Body of pancreas (tissue), 4 donors: ENCODE data around the gene KCNJ4. TPM values are rescaled to one million over a fixed set of nuclear protein-coding genes. Genes with fewer than 3 reads are reported as not detected.

ENCODE experiments used
- ATAC-seq: fragments of 150-250 bp; one replicate; pipeline ENCODE4 v1.9.1; 2016
- DNase-seq, 4 donors: peaks; one replicate each; pipeline ENCODE4 v3.0.0-alpha.2; 2019
- H3K27ac ChIP-seq, 4 donors: fragments of 200-600 bp; sonication (generic); 1 replicate in 3 of 4; 2 replicates in 1 of 4; pipeline versions ENCODE4 v1.5.1 to v1.6.1; 2016 to 2019; ENCODE audit warnings: mild to moderate bottlenecking in 1 of 4, mixed read lengths in 1 of 4, moderate library complexity in 1 of 4
- H3K27me3 ChIP-seq, 2 donors: fragments of 200-600 bp; sonication (generic); one replicate each; pipeline ENCODE4 v1.6.0; 2016; ENCODE audit warnings: mild to moderate bottlenecking in 1 of 2
- H3K36me3 ChIP-seq, 2 donors: fragments of 200-600 bp; sonication (generic); replicated peaks in 1 of 2; 2 replicates each; pipeline ENCODE4 v1.5.1; 2016; ENCODE audit warnings: low read depth in 2 of 2; ENCODE audit not compliant: insufficient read depth in 1 of 2
- H3K4me1 ChIP-seq: fragments of 200-600 bp; sonication (generic); one replicate; pipeline ENCODE4 v1.6.0; 2016
- H3K4me3 ChIP-seq, 2 donors: fragments of 200-600 bp; sonication (generic); 1 replicate in 1 of 2; 2 replicates in 1 of 2; pipeline ENCODE4 v1.5.1; 2016 to 2019
- H3K9me3 ChIP-seq, 3 donors: fragments of 200-600 bp; sonication (generic); 1 replicate in 2 of 3; 2 replicates in 1 of 3; pipeline ENCODE4 v1.5.1; 2016
- POLR2A ChIP-seq, 3 donors: fragments of 450-650 bp; IDR thresholded peaks; one replicate each; pipeline ENCODE4 v1.6.1; 2016; ENCODE audit warnings: antibody characterized with exemption in 3 of 3, mild to moderate bottlenecking in 2 of 3
- WGBS, 2 donors: methylation state at CpG; one replicate each; pipeline ENCODE4 v1.1.5; 2017; 5-methylcytosine and 5-hydroxymethylcytosine counted together
- intact Hi-C: fragments of 100-400 bp; cut with DNase I; formaldehyde crosslinking; loops from one replicate; pipeline ENCODE4 v1.15.1; 2023
- total RNA-seq, 2 donors: library from RNA; depleted of rRNA; stranded (reverse); fragments of >200 nt; gene quantifications; one replicate each; pipeline ENCODE4 v1.1.0, GENCODE V29; 2016
- TF ChIP-seq, protein P1 (sequence below), 7 experiments: fragments of 450-650 bp in 4 of 7; fragments of 200-600 bp in 3 of 7; sonication (generic) in 3 of 7; IDR thresholded peaks; one replicate each; pipeline ENCODE4 v1.5.1; 2016 to 2019; ENCODE audit warnings: antibody characterized with exemption in 7 of 7

KCNJ4 gene
- total RNA-seq, 2 donors from 2014 or later, result not detected

GRCh38 chr22:38444783-38445182 lies 10.2 kb downstream of the KCNJ4 start:
- no peak overlapping the region for H3K27ac ChIP-seq
- intact Hi-C loops, result no loop called here
- no peaks in the 10 kb centered on the region for H3K4me1 ChIP-seq
- WGBS, 2 donors, result 86 to 90% methylated on average over 9 to 10 of the region's 10 CpGs
- no peak for DNase-seq
- TF ChIP-seq, protein P1, sequence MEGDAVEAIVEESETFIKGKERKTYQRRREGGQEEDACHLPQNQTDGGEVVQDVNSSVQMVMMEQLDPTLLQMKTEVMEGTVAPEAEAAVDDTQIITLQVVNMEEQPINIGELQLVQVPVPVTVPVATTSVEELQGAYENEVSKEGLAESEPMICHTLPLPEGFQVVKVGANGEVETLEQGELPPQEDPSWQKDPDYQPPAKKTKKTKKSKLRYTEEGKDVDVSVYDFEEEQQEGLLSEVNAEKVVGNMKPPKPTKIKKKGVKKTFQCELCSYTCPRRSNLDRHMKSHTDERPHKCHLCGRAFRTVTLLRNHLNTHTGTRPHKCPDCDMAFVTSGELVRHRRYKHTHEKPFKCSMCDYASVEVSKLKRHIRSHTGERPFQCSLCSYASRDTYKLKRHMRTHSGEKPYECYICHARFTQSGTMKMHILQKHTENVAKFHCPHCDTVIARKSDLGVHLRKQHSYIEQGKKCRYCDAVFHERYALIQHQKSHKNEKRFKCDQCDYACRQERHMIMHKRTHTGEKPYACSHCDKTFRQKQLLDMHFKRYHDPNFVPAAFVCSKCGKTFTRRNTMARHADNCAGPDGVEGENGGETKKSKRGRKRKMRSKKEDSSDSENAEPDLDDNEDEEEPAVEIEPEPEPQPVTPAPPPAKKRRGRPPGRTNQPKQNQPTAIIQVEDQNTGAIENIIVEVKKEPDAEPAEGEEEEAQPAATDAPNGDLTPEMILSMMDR (IDR thresholded peaks at IDR 0.05), result no peak
- TF ChIP-seq POLR2A (IDR thresholded peaks at IDR 0.05), result no peak
- H3K9me3 ChIP-seq, result no peaks in the 10 kb centered on the region
- ATAC-seq, result no peak
- H3K27me3 ChIP-seq, result no peaks in the 10 kb centered on the region
- H3K36me3 ChIP-seq, result no peaks in the 10 kb centered on the region
- no peak overlapping the region for H3K4me3 ChIP-seq

GRCh38 chr22:38443628-38444521 lies 11.1 kb downstream of the KCNJ4 start:
- Histone ChIP-seq H3K9me3 (no peaks in the 10 kb centered on the region), H3K27me3 (no peaks in the 10 kb centered on the region), H3K36me3 (no peaks in the 10 kb centered on the region), H3K4me1 (no peaks in the 10 kb centered on the region), H3K27ac (no peak overlapping the region), H3K4me3 (no peak overlapping the region)
- intact Hi-C loops, result no loop called here
- ATAC-seq, result no peak
- WGBS, 2 donors, result 45 to 58% methylated on average over 17 to 21 of the region's 21 CpGs
- TF ChIP-seq POLR2A (IDR thresholded peaks at IDR 0.05), result no peak
- TF ChIP-seq, protein P1 (IDR thresholded peaks at IDR 0.05), result no peak
- DNase-seq, result no peak

GRCh38 chr22:38442967-38443627 lies 11.9 kb downstream of the KCNJ4 start:
- DNase-seq (no peak), ATAC-seq (no peak)
- no peaks in the 10 kb centered on the region for H3K9me3 ChIP-seq
- H3K27ac ChIP-seq, result no peak overlapping the region
- 53 to 66% methylated on average over 13 of the region's 13 CpGs for WGBS, 2 donors
- no peaks in the 10 kb centered on the region for H3K36me3 ChIP-seq
- H3K4me1 ChIP-seq, result no peaks in the 10 kb centered on the region
- intact Hi-C loops, result no loop called here
- H3K27me3 ChIP-seq, result no peaks in the 10 kb centered on the region
- no peak overlapping the region for H3K4me3 ChIP-seq
- TF ChIP-seq, protein P1 (IDR thresholded peaks at IDR 0.05), result no peak
- no peak for TF ChIP-seq POLR2A (IDR thresholded peaks at IDR 0.05)

- Histone ChIP-seq H3K27ac (no peak overlapping the region), H3K27me3 (no peaks in the 10 kb centered on the region), H3K4me1 (no peaks in the 10 kb centered on the region), H3K36me3 (no peaks in the 10 kb centered on the region), H3K9me3 (no peaks in the 10 kb centered on the region), H3K4me3 (no peak overlapping the region)
- intact Hi-C loops, result no loop called here
- DNase-seq (no peak), ATAC-seq (no peak)
- WGBS, 2 donors, result 67 to 69% methylated on average over 15 to 16 of the region's 16 CpGs
- TF ChIP-seq, protein P1 (IDR thresholded peaks at IDR 0.05), result no peak
- TF ChIP-seq POLR2A (IDR thresholded peaks at IDR 0.05), result no peak
Observed at GRCh38 chr22:38441620-38442287, 13.2 kb downstream of the KCNJ4 start.
